CD1c-positive myeloid dendritic cell (primary cell): ENCODE measurements around the gene TECTA.

Source experiments
- DNase-seq: peaks from one replicate; pipeline ENCODE4 v3.0.0-alpha.2; 2016; ENCODE audit errors: extremely low spot score

The TECTA gene

GRCh38 chr11:121188776-121189175 lies 87.7 kb downstream of the TECTA start:
- DNase-seq: no peak

- DNase-seq: no peak
Measured at GRCh38 chr11:121191818-121192217, 90.8 kb downstream of the TECTA start.

- DNase-seq: peak; percentile 70
Measured at GRCh38 chr11:121194731-121195596, 93.9 kb downstream of the TECTA start.

GRCh38 chr11:121198491-121198890 lies 97.4 kb downstream of the TECTA start:
- no peak for DNase-seq

- no peak for DNase-seq
Measured at GRCh38 chr11:121199516-121199915, 98.5 kb downstream of the TECTA start.

- no peak for DNase-seq
Measured at GRCh38 chr11:121206810-121207209, 105.8 kb downstream of the TECTA start.

- no peak for DNase-seq
Measured at GRCh38 chr11:121207485-121208115, 106.6 kb downstream of the TECTA start.

- no peak for DNase-seq
Measured at GRCh38 chr11:121210445-121211080, 109.5 kb downstream of the TECTA start.

- DNase-seq: no peak
Measured at GRCh38 chr11:121211626-121212025, 110.6 kb downstream of the TECTA start.

GRCh38 chr11:121212536-121213361 lies 111.7 kb downstream of the TECTA start:
- DNase-seq: no peak

- DNase-seq: no peak
Measured at GRCh38 chr11:121213362-121213893, 112.4 kb downstream of the TECTA start.

- no peak for DNase-seq
Measured at GRCh38 chr11:121214861-121215260, 113.8 kb downstream of the TECTA start.

GRCh38 chr11:121221496-121222200 lies 120.6 kb downstream of the TECTA start:
- DNase-seq: no peak

- DNase-seq: no peak
Measured at GRCh38 chr11:121223161-121223560, 122.1 kb downstream of the TECTA start.

GRCh38 chr11:121225382-121225781 lies 124.3 kb downstream of the TECTA start:
- DNase-seq: no peak

GRCh38 chr11:121226415-121227263 lies 125.6 kb downstream of the TECTA start:
- no peak for DNase-seq

- DNase-seq: no peak
Measured at GRCh38 chr11:121228851-121229250, 127.8 kb downstream of the TECTA start.

GRCh38 chr11:121229495-121230215 lies 128.6 kb downstream of the TECTA start:
- DNase-seq: no peak

- no peak for DNase-seq
Measured at GRCh38 chr11:121231576-121232278, 130.7 kb downstream of the TECTA start.
